Mesothelial cell of epicardium (in vitro differentiated cells): ENCODE data around the gene C5orf46. TPM values are rescaled to one million over a fixed set of nuclear protein-coding genes. Genes with fewer than 3 reads are reported as not detected.
"Not testable (repeated sequence)": the region's sequence is repeated elsewhere in the genome, so short reads cannot be mapped to it uniquely, and the experiment has no call there.

ENCODE experiments used
- DNase-seq, 2 experiments: peaks; one replicate each; pipeline ENCODE4 v3.0.0; 2021; ENCODE audit warnings: low spot score in 2 of 2; ENCODE audit not compliant: unreplicated experiment in 2 of 2
- H3K27ac Mint-ChIP-seq: 2 replicates; pipeline ENCODE4 v1.8.0; 2021; ENCODE audit warnings: mixed read lengths
- H3K27me3 Mint-ChIP-seq: 2 replicates; pipeline ENCODE4 v1.8.0; 2021; ENCODE audit warnings: low read depth, mixed read lengths
- H3K36me3 Mint-ChIP-seq: 2 replicates; pipeline ENCODE4 v1.8.0; 2021; ENCODE audit warnings: mixed read lengths
- H3K4me1 Mint-ChIP-seq: 2 replicates; pipeline ENCODE4 v1.8.0; 2021; ENCODE audit warnings: mixed read lengths
- H3K4me3 Mint-ChIP-seq: 2 replicates; pipeline ENCODE4 v1.8.0; 2021; ENCODE audit warnings: mild to moderate bottlenecking, moderate library complexity, mixed read lengths
- H3K9me3 Mint-ChIP-seq: 2 replicates; pipeline ENCODE4 v1.8.0; 2021; ENCODE audit warnings: mixed read lengths
- total RNA-seq: library from RNA; stranded (reverse); gene quantifications from 3 replicates; pipeline ENCODE4 v1.2.1, GENCODE V29; 2021
- TF ChIP-seq, protein P1 (sequence below): fragments of 200-600 bp; sonication (generic); IDR thresholded peaks from one replicate; pipeline ENCODE4 v1.5.0; 2021; ENCODE audit warnings: antibody characterized with exemption; ENCODE audit not compliant: unreplicated experiment

C5orf46 gene
- total RNA-seq, 1 donor from 2014 or later, result 0.42 TPM

GRCh38 chr5:147876141-147876540, 30.2 kb downstream of the C5orf46 start:
- Mint-ChIP-seq H3K36me3 (peaks cover 5% of the 10 kb centered on the region), H3K4me3 (no peak overlapping the region), H3K27ac (no peak overlapping the region), H3K27me3 (peaks cover 96% of the 10 kb centered on the region), H3K4me1 (no peaks in the 10 kb centered on the region), H3K9me3 (no peaks in the 10 kb centered on the region)
- TF ChIP-seq, protein P1, sequence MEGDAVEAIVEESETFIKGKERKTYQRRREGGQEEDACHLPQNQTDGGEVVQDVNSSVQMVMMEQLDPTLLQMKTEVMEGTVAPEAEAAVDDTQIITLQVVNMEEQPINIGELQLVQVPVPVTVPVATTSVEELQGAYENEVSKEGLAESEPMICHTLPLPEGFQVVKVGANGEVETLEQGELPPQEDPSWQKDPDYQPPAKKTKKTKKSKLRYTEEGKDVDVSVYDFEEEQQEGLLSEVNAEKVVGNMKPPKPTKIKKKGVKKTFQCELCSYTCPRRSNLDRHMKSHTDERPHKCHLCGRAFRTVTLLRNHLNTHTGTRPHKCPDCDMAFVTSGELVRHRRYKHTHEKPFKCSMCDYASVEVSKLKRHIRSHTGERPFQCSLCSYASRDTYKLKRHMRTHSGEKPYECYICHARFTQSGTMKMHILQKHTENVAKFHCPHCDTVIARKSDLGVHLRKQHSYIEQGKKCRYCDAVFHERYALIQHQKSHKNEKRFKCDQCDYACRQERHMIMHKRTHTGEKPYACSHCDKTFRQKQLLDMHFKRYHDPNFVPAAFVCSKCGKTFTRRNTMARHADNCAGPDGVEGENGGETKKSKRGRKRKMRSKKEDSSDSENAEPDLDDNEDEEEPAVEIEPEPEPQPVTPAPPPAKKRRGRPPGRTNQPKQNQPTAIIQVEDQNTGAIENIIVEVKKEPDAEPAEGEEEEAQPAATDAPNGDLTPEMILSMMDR, result no peak
- DNase-seq, result no peak

DNA sequence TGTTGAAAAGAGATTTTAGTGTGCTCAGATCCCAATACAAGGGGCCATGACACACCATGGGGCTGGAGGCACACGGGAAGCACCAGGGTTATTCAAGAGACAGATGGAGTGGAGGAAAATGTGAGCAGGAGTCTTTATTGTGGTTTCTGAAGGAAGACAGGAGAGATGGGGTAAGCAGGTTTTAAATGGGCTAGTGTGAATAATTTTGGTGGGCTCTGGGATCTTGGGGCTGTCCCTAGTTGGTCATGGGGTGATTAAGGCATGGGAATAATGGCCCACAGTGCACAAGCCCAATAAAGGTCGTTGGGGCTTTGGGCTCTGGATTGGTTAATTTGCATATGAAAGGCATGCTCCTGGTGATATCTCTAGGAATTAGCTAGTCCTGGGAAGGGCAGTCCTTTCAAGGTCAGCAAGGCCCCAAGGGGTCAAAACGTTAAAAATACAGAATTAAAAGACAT, 31.4 kb downstream of the C5orf46 start:
- Mint-ChIP-seq H3K27ac (no peak overlapping the region), H3K36me3 (peaks cover 5% of the 10 kb centered on the region), H3K27me3 (peaks cover 96% of the 10 kb centered on the region), H3K4me3 (no peak overlapping the region), H3K4me1 (no peaks in the 10 kb centered on the region), H3K9me3 (no peaks in the 10 kb centered on the region)
- TF ChIP-seq, protein P1, result no peak
- no peak for DNase-seq

DNA sequence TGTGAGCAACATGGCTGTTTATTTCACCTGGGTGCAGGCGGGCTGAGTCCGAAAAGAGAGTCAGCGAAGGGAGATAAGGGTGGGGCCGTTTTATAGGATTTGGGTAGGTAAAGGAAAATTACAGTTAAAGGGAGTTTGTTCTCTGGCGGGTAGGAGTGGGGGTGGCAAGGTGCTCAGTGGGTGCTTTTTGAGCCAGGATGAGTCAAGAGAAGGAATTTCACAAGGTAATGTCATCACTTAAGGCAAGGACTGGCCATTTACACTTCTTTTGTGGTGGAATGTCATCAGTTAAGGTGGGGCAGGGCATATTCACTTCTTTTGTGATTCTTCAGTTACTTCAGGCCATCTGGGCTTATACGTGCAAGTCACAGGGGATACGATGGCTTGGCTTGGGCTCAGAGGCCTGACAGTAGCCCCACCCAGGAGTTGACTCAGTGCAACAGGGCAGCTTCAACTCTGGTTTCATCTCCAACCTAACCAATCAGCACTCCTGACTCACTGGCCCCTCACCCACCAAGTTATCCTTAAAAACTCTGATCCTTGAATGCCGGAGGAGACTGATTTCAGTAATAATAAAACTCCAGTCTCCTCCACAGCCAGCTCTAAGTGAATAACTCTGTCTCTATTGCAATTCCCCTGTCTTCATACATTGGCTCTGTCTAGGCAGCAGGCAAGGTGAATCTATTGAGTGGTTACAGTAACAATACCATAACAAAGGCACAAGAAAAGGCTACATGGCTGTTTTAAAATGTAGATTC, 32.0 kb downstream of the C5orf46 start:
- not testable (repeated sequence) for H3K27ac Mint-ChIP-seq, H3K4me1 Mint-ChIP-seq, DNase-seq, H3K9me3 Mint-ChIP-seq, H3K36me3 Mint-ChIP-seq, H3K4me3 Mint-ChIP-seq
- peaks cover 97% of the 10 kb centered on the region for H3K27me3 Mint-ChIP-seq

DNA sequence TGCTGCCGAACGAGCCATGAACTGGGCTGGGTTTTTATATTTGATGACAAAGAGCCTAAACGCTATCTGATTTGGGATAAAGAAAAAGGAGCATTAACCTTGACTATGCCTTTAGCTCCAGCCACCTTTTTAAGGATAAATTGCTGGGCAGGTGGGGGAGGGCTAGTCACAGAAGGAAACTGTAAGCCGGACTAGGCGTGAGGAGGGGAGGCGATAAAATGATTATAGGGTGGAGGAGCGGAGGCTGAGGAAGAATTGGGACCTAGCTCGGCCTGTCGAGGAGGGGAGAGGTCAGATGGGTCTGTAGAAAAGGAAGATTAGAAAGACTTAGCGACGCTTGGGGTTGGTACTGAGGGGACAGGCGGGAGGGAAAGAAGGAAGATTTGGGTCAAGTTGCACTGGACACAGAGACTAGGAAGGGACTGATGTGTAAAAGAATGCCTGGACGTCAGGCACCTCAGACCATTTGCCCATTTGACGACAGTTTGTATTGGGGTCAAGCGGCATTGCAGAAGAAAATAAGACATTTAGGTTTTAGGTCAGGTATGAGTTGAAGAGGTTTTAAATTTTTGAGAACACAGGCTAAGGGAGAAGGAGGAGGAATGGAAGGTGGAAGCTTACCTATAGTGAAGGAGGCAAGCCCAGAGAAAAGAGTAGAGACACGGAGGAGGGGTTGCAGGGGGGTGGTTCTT, 33.4 kb downstream of the C5orf46 start:
- not testable (repeated sequence) for DNase-seq, H3K4me1 Mint-ChIP-seq, H3K36me3 Mint-ChIP-seq, H3K27ac Mint-ChIP-seq, H3K4me3 Mint-ChIP-seq, H3K9me3 Mint-ChIP-seq
- H3K27me3 Mint-ChIP-seq, result peaks cover 98% of the 10 kb centered on the region

- H3K36me3 Mint-ChIP-seq, DNase-seq, H3K27ac Mint-ChIP-seq, H3K4me1 Mint-ChIP-seq, H3K4me3 Mint-ChIP-seq, H3K9me3 Mint-ChIP-seq: not testable (repeated sequence)
- peaks cover 98% of the 10 kb centered on the region for H3K27me3 Mint-ChIP-seq
Observed at GRCh38 chr5:147871980-147872549, 34.3 kb downstream of the C5orf46 start.

DNA sequence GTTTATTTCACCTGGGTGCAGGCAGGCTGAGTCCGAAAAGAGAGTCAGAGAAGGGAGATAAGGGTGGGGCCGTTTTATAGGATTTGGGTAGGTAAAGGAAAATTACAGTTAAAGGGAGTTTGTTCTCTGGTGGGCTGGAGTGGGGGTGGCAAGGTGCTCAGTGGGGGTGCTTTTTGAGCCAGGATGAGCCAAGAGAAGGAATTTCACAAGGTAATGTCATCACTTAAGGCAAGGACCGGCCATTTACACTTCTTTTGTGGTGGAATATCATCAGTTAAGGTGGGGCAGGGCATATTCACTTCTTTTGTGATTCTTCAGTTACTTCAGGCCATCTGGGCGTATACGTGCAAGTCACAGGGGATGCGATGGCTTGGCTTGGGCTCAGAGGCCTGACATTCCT, 36.4 kb downstream of the C5orf46 start:
- not testable (repeated sequence) for DNase-seq, H3K27ac Mint-ChIP-seq, H3K9me3 Mint-ChIP-seq, H3K36me3 Mint-ChIP-seq, H3K4me1 Mint-ChIP-seq, H3K4me3 Mint-ChIP-seq
- peaks cover 90% of the 10 kb centered on the region for H3K27me3 Mint-ChIP-seq

- no peak overlapping the region for H3K27ac Mint-ChIP-seq
- H3K4me1 Mint-ChIP-seq, result peaks cover 13% of the 10 kb centered on the region
- peaks cover 5% of the 10 kb centered on the region for H3K36me3 Mint-ChIP-seq
- peaks cover 85% of the 10 kb centered on the region for H3K27me3 Mint-ChIP-seq
- TF ChIP-seq, protein P1, result no peak
- no peaks in the 10 kb centered on the region for H3K9me3 Mint-ChIP-seq
- DNase-seq, result no peak
- H3K4me3 Mint-ChIP-seq, result no peak overlapping the region
Observed at GRCh38 chr5:147869112-147869511, 37.2 kb downstream of the C5orf46 start.
